H9 (cell line): ENCODE measurements around the gene CD47. TPM values are rescaled to one million over a fixed set of nuclear protein-coding genes. Genes with fewer than 3 reads are reported as not detected.

Experiments
- DNase-seq: peaks from one replicate; pipeline ENCODE4 v3.0.0-alpha.2; 2017
- H2AFZ ChIP-seq: one replicate; pipeline ENCODE4 v1.6.1; 2013; ENCODE audit warnings: mild to moderate bottlenecking, low read length, control low read depth, moderate library complexity
- H2AK5ac ChIP-seq: 2 replicates; pipeline ENCODE4 v1.6.1; 2013; ENCODE audit warnings: low read length, control low read depth, mixed read lengths; ENCODE audit not compliant: insufficient read length
- H2BK120ac ChIP-seq: one replicate; pipeline ENCODE4 v1.6.1; 2013; ENCODE audit warnings: low read depth, mild to moderate bottlenecking, low read length, control low read depth, inconsistent platforms; ENCODE audit not compliant: poor library complexity, severe bottlenecking
- H2BK12ac ChIP-seq: 2 replicates; pipeline ENCODE4 v1.6.1; 2013; ENCODE audit warnings: low read length, control low read depth, mixed read lengths, low read depth; ENCODE audit not compliant: insufficient read length
- H2BK15ac ChIP-seq: 2 replicates; pipeline ENCODE4 v1.6.1; 2013; ENCODE audit warnings: low read depth, low read length, control low read depth
- H2BK20ac ChIP-seq: one replicate; pipeline ENCODE4 v1.6.1; 2013; ENCODE audit warnings: low read depth, mild to moderate bottlenecking, low read length, control low read depth, inconsistent platforms; ENCODE audit not compliant: poor library complexity, severe bottlenecking
- H2BK5ac ChIP-seq: 2 replicates; pipeline ENCODE4 v1.6.1; 2013; ENCODE audit warnings: low read length, control low read depth, mixed read lengths; ENCODE audit not compliant: insufficient read length
- H3K14ac ChIP-seq: 2 replicates; pipeline ENCODE4 v1.6.1; 2013; ENCODE audit warnings: low read length, control low read depth; ENCODE audit not compliant: insufficient read depth
- H3K18ac ChIP-seq: 2 replicates; pipeline ENCODE4 v1.6.1; 2013; ENCODE audit warnings: low read depth, mild to moderate bottlenecking, mixed read lengths, low read length, control low read depth; ENCODE audit not compliant: insufficient read length
- H3K23ac ChIP-seq: 2 replicates; pipeline ENCODE4 v1.6.1; 2013; ENCODE audit warnings: low read length, control low read depth, mixed read lengths, low read depth; ENCODE audit not compliant: insufficient read length
- H3K23me2 ChIP-seq: 2 replicates; pipeline ENCODE4 v1.6.1; 2013; ENCODE audit warnings: low read depth, mild to moderate bottlenecking, mixed read lengths, low read length, control low read depth; ENCODE audit not compliant: insufficient read length, poor library complexity, severe bottlenecking
- H3K27ac ChIP-seq: 2 replicates; pipeline ENCODE4 v1.5.1; 2013; ENCODE audit warnings: low read length, control low read depth, mixed read lengths, low read depth; ENCODE audit not compliant: insufficient read length
- H3K27me3 ChIP-seq: 2 replicates; pipeline ENCODE4 v1.6.1; 2013; ENCODE audit warnings: low read length, control low read depth, inconsistent platforms; ENCODE audit not compliant: insufficient read depth
- H3K4ac ChIP-seq: 2 replicates; pipeline ENCODE4 v1.6.1; 2013; ENCODE audit warnings: low read depth, mild to moderate bottlenecking, control low read depth, inconsistent platforms, low read length, moderate library complexity
- H3K4me1 ChIP-seq: 2 replicates; pipeline ENCODE4 v1.6.1; 2013; ENCODE audit warnings: low read length, control low read depth, inconsistent platforms; ENCODE audit not compliant: insufficient read depth
- H3K4me2 ChIP-seq: 2 replicates; pipeline ENCODE4 v1.6.1; 2013; ENCODE audit warnings: low read length, control low read depth, mixed read lengths; ENCODE audit not compliant: insufficient read length, insufficient read depth
- H3K56ac ChIP-seq: 2 replicates; pipeline ENCODE4 v1.6.1; 2013; ENCODE audit warnings: low read depth, mild to moderate bottlenecking, mixed read lengths, low read length, control low read depth; ENCODE audit not compliant: insufficient read length
- H3K79me1 ChIP-seq: 2 replicates; pipeline ENCODE4 v1.6.1; 2013; ENCODE audit warnings: low read depth, mild to moderate bottlenecking, moderate library complexity, low read length, control low read depth, inconsistent platforms; ENCODE audit not compliant: insufficient read depth, poor library complexity, severe bottlenecking
- H3K79me2 ChIP-seq: 2 replicates; pipeline ENCODE4 v1.6.1; 2013; ENCODE audit warnings: low read length, control low read depth, inconsistent platforms; ENCODE audit not compliant: insufficient read depth
- H3K9ac ChIP-seq: 2 replicates; pipeline ENCODE4 v1.6.1; 2013; ENCODE audit warnings: low read length, control low read depth, mixed read lengths; ENCODE audit not compliant: insufficient read length; ENCODE audit errors: extremely low read depth
- H3K9me3 ChIP-seq: one replicate; pipeline ENCODE4 v1.6.1; 2013; ENCODE audit warnings: low read depth, low read length, inconsistent platforms; ENCODE audit not compliant: control insufficient read depth
- H3T11ph ChIP-seq: one replicate; pipeline ENCODE4 v1.6.1; 2013; ENCODE audit warnings: mild to moderate bottlenecking, low read length, control low read depth, inconsistent platforms
- H4K20me1 ChIP-seq: one replicate; pipeline ENCODE4 v1.6.1; 2013; ENCODE audit not compliant: control insufficient read depth, insufficient read length, insufficient read depth
- H4K5ac ChIP-seq: 2 replicates; pipeline ENCODE4 v1.6.1; 2013; ENCODE audit warnings: low read depth, mild to moderate bottlenecking, mixed read lengths, low read length, control low read depth; ENCODE audit not compliant: insufficient read length
- H4K8ac ChIP-seq: replicated peaks from 2 replicates; pipeline ENCODE4 v1.6.1; 2013; ENCODE audit warnings: low read length, control low read depth, mixed read lengths, low read depth; ENCODE audit not compliant: insufficient read length
- H4K91ac ChIP-seq: 2 replicates; pipeline ENCODE4 v1.6.1; 2013; ENCODE audit warnings: low read depth, mild to moderate bottlenecking, moderate library complexity, mixed read lengths, low read length, control low read depth; ENCODE audit not compliant: insufficient read length
- H3K27ac Mint-ChIP-seq, 3 experiments: 2 replicates in 2 of 3; 3 replicates in 1 of 3; pipeline ENCODE4 v1.8.0; 2020 to 2021; ENCODE audit warnings: mixed read lengths in 3 of 3, mild to moderate bottlenecking in 1 of 3, moderate library complexity in 1 of 3
- H3K27me3 Mint-ChIP-seq: 2 replicates; pipeline ENCODE4 v1.8.0; 2021; ENCODE audit warnings: low read depth, mild to moderate bottlenecking, moderate library complexity, mixed read lengths
- H3K36me3 Mint-ChIP-seq, 3 experiments: 2 replicates in 2 of 3; 3 replicates in 1 of 3; pipeline ENCODE4 v1.8.0; 2020 to 2021; ENCODE audit warnings: low read depth in 3 of 3, mixed read lengths in 3 of 3; ENCODE audit not compliant: insufficient read depth in 1 of 3
- H3K4me1 Mint-ChIP-seq, 2 experiments: 2 replicates each; pipeline ENCODE4 v1.8.0; 2020; ENCODE audit warnings: mixed read lengths in 2 of 2
- H3K4me3 Mint-ChIP-seq, 2 experiments: 2 replicates in 1 of 2; 3 replicates in 1 of 2; pipeline ENCODE4 v1.8.0; 2020 to 2021; ENCODE audit warnings: mild to moderate bottlenecking in 2 of 2, mixed read lengths in 2 of 2, moderate library complexity in 1 of 2
- H3K9me3 Mint-ChIP-seq, 2 experiments: 2 replicates in 1 of 2; 3 replicates in 1 of 2; pipeline ENCODE4 v1.8.0; 2020; ENCODE audit warnings: mild to moderate bottlenecking in 2 of 2, mixed read lengths in 2 of 2, moderate library complexity in 1 of 2
- CTCF ChIP-seq: fragments of 200-600 bp; sonication (generic); conservative IDR thresholded peaks from 3 replicates; pipeline ENCODE4 v1.8.0; 2021; ENCODE audit warnings: antibody characterized with exemption, mild to moderate bottlenecking
- WGBS: extraction: QIAGEN DNeasy Blood & Tissue Kit; methylation state at CpG from one replicate; pipeline ENCODE4 v1.1.7; 2013; ENCODE audit warnings: missing lambda C conversion rate, low lambda C conversion rate, mixed read lengths; ENCODE audit not compliant: insufficient read length; ENCODE audit errors: extremely low coverage; 5-methylcytosine and 5-hydroxymethylcytosine counted together
- total RNA-seq: library from RNA; stranded (reverse); gene quantifications from 2 replicates; pipeline ENCODE4 v1.2.1, GENCODE V29; 2021

The CD47 gene
- total RNA-seq, 1 experiment from 2014 or later, result 15.4 TPM

- no peak overlapping the region for H3K27ac Mint-ChIP-seq
- no peak overlapping the region for H4K91ac ChIP-seq
- TF ChIP-seq CTCF, result no peak
- peaks cover 45% of the 10 kb centered on the region for H3K27me3 Mint-ChIP-seq
- no peak overlapping the region for H2BK12ac ChIP-seq
- H3K9ac ChIP-seq, result no peak overlapping the region
- no peak overlapping the region for H2BK20ac ChIP-seq
- no peak overlapping the region for H3K14ac ChIP-seq
- H3K23ac ChIP-seq, result no peak overlapping the region
- H2AK5ac ChIP-seq, result no peak overlapping the region
- no peak overlapping the region for H3T11ph ChIP-seq
- H3K4me1 ChIP-seq, result no peaks in the 10 kb centered on the region
- peak overlapping the region; percentile 58 for H3K4me2 ChIP-seq
- H3K27me3 ChIP-seq, result peaks cover 3% of the 10 kb centered on the region; the same call in 1 of the 2 replicates
- peaks cover 5% of the 10 kb centered on the region for H3K23me2 ChIP-seq
- H4K5ac ChIP-seq, result no peak overlapping the region
- no peak for DNase-seq
- peaks cover 3 to 4% of the 10 kb centered on the region in 2 experiments; a peak in 4 of 5 replicates for H3K9me3 Mint-ChIP-seq
- no CpG with 5 or more reads among the region's 10 CpGs for WGBS
- H3K27ac ChIP-seq, result no peak overlapping the region
- H2BK5ac ChIP-seq, result no peak overlapping the region
- no peaks in the 10 kb centered on the region for H3K9me3 ChIP-seq
- no peak overlapping the region for H3K4ac ChIP-seq
- H3K18ac ChIP-seq, result no peak overlapping the region
- no peak overlapping the region for H2BK120ac ChIP-seq
- peaks cover 4% of the 10 kb centered on the region in 2 experiments; a peak in 3 of 4 replicates for H3K4me1 Mint-ChIP-seq
- H3K56ac ChIP-seq, result no peak overlapping the region
- H2BK15ac ChIP-seq, result no peak overlapping the region
- no peaks in the 10 kb centered on the region for H3K79me1 ChIP-seq
- no peak overlapping the region for H2AFZ ChIP-seq
- H4K8ac ChIP-seq, result no peak overlapping the region
- no peaks in the 10 kb centered on the region for H3K79me2 ChIP-seq
- H4K20me1 ChIP-seq, result no peaks in the 10 kb centered on the region
- H3K4me3 Mint-ChIP-seq, result peak overlapping the region; percentile 84 to 99
- H3K36me3 Mint-ChIP-seq, result no peaks in the 10 kb centered on the region; a peak in 1 of 7 replicates
Measured at GRCh38 chr3:108089579-108089978, 1.3 kb downstream of the CD47 start.
